Activated CD4-positive, alpha-beta T cell treated with anti-CD3 and anti-CD28 coated beads, Interleukin-2, amount 50 U/mL, for 1 hour (primary cell): Measurements from ENCODE around the gene LCAT.
"Not testable (repeated sequence)": the region's sequence is repeated elsewhere in the genome, so short reads cannot be mapped to it uniquely, and the experiment has no call there.

Experiments
- DNase-seq: peaks from one replicate; pipeline ENCODE4 v3.0.0-alpha.2; 2020

The LCAT gene, protein sequence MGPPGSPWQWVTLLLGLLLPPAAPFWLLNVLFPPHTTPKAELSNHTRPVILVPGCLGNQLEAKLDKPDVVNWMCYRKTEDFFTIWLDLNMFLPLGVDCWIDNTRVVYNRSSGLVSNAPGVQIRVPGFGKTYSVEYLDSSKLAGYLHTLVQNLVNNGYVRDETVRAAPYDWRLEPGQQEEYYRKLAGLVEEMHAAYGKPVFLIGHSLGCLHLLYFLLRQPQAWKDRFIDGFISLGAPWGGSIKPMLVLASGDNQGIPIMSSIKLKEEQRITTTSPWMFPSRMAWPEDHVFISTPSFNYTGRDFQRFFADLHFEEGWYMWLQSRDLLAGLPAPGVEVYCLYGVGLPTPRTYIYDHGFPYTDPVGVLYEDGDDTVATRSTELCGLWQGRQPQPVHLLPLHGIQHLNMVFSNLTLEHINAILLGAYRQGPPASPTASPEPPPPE

GRCh38 chr16:67943619-67944504 lies at the start of gene LCAT:
TSS of gene LCAT (minus strand) at chr16:67944120. CDS start at chr16:67944101, 19 bp downstream.
- no peak for DNase-seq

DNA sequence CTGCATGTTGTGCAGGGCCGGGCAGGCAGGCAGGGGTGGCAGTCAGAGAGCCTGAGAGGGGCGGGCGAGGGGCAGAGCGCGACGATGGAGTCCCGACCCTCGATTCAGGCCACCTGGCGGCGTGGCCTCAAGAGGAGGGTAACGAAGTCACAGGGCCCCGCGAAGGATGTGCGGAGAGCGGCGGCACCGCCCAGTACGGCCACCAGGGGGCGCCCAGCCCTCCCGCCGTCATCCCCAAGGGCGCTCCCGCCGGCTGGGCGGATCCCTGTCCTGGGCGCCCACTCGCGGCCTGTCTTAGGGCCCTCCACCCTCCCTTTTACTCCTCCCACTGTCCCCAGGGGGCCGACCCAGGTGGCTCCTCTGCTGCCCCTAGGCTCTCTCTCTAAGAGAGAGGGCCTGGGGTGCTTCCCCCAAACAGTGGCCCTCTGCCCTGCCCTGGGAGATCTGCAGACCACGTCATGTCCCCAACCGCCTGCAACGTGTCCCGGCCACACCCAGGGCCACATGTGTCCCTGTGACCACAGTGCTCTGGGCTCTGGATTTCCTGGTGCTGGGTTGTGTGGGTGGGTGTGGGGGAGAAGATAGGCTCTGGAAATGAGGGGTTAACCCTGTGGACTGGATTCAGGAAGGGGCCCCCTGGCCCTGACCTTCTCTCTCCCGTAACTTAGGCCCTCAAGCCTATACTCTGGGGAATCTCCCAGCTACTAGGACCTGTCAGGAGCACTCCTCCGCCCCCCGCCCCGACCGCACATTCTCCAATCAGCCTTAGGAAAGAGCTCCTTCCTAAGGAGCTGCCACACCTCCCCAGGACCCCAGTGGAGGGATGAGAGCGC lies 49.5 kb upstream of the LCAT start:
- DNase-seq = peak; percentile 76

DNA sequence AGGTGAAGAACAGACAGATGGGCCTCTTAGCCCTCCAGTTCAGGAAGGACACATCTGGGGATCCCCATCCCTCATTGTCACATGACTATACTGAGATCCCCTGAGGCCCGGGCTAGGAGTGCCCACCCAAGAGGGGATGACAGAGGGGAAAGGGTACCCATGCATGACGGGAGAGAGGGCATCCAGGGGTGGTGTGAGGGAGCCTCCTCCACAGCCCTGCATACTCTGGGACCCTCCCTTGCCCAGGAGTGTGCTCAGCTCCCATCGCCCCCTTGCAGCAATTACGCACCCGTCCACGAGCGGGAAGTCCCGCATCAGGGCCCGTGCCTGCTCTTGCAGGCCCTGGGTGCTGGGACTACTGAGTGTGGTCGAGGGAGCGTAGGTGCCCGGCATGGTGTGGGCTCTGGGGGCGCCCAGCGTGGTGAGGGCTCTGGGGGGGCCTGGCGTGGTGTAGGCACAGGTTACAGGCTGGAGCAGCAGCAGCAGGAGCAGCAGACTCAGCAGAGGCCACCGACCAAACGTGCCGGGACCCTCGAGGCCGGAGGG lies 48.8 kb upstream of the LCAT start:
- no peak for DNase-seq

- no peak for DNase-seq
These were observed 46.1 kb upstream of the LCAT start for GRCh38 chr16:67990018-67990386.

- no peak for DNase-seq
These were observed 45.5 kb upstream of the LCAT start for GRCh38 chr16:67989322-67990017.

- DNase-seq = no peak
These were observed 44.8 kb upstream of the LCAT start for GRCh38 chr16:67988675-67989074.

DNA sequence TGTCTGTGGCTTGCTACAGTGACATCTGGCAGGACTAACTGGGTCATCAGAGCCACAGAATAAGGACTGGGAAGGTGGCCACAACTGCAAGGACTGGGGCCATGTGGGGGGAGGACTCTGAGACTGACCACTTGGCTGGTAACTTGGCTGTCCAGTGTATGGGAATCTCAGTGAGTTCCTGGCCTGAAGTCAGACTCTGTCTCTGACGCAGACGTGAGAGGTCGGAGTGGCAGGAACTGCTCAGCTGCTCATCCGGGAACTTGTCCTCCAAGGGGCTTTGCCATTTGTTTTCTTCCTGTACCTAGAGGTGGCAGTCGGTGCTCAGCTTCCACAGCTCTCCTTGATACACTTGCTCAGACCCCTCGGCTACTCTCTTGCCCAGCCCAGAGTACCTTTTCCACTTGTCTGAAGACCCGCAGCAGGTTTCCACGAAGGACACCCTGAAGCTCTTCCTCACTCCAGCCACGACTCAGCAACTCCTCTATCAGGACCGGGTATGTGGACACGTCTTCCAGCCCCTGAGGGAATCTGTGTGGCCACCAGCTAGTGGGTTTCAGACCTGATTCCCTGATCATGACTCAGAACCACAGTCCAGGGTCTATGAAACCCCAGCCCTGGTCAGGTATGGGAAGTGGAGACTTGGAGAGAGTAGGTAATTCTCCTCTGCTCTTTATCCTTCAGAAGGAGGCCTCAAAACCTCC lies 43.7 kb upstream of the LCAT start:
- DNase-seq = no peak

DNA sequence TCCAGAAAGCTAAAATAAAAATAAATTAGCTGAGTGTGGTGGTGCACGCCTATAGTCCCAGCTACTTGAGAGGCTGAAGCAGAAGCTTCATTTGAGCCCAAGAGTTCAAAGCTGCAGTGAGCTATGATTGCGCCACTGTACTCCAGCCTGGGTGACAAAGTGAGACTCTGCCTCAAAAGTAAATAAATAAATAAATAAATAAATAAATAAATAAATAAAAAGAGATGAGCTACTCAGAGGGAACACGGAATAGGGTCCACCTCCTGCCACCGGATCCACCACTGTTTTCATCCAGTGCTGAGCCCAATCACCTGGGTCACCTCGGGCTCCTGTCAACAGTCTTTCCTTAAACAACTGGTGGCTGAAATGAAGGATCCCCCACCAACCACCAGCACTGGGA lies 43.0 kb upstream of the LCAT start:
- DNase-seq = no peak

DNA sequence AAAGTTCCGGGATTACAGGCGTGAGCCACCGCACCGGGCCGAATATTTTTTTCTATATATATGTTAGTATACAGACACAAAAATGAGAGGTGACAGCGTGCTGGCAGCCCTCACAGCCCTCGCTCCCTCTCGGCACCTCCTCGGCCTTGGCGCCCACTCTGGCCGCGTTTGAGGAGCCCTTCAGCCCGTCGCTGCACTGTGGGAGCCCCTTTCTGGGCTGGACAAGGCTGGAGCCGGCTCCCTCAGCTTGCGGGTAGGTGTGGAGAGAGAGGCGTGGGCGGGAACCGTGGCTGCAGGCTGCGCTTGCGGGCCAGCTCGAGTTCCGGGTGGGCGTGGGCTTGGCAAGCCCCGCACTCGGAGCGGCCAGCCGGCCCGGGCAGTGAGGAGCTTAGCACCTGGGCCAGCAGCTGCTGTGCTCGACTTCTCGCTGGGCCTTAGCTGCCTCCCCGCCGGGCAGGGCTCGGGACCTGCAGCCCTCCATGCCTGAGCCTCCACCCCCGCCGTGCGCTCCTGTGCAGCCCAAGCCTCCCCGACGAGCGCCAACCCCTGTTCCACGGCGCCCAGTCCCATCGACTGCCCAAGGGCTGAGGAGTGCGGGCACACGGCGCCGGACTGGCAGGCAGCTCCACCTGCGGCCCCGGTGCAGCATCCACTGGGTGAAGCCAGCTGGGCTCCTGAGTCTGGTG lies 38.2 kb upstream of the LCAT start:
- DNase-seq = no peak

DNA sequence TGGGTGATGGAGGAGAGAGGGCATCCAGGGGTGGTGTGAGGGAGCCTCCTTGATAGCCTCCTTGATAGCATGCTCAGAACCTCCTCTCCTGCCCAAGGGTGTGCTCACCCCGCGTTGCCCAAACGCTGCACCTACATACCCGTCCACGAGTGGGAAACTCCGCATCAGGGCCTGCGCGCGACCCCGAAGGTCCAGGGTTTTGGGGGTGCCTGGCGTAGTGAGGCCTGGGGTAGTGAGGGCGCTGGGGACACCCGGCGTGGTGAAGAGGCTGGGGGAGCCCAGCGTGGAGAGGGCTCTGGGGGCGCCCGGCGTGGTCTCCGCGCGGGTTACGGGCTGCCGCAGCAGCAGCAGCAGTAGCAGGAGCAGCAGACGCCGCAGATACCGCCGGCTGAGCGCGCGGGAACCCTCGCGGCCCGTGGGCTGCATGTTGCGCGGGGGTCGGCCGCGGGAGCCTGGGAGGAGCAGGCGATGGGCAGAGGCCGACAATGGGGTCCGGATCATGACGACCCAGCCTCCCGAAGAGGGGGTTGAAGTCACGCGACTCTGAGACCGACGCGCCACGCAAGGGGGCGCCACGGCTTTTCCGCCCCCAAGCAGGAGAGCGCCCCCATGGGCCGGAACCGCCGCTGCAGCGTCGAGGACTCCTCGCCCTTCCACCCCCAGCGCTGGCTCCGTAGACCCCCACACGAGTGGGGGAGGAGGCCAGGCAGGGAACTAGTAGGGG lies 36.2 kb upstream of the LCAT start, which contains the start of gene DPEP3:
Gene DPEP3 (minus strand): TSS at position 545 of the 724 bp plus-strand sequence. CDS start 119 bp downstream, at position 426.
- DNase-seq = no peak

DNA sequence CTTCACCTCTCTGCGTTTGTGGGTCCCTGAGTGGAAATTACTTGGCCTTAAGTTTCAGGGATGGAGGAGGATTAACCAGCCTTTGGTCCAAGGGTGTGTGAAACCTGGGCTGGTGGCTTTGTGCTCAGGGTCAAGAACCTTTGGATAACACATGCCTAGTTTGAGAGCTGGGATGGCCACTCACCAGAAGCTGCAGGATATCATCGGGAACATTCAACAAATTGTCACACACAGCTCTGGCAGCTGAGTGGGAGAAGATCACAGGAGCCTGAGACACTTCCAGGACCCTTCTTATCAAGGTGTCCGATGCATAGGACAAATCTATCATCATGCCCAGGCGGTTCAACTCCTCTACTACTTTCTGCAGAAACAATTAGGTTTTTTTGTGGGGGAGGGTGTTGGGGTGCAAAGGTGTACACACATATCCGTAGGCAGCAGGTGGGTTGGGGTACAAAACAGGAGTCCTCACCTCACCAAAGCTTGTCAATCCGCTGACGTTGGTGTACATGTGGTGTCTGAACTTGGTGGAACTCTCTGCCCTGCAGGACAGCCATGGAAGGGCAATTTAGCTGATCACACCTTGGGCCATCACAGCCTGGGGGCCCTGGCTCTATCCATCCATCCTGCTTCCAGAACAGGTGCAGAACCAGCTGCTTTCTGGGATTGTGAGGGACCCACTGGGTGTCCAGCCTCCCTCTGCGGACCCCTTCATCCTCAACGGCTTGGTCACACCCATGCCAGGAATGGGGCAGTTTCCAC lies 33.7 kb upstream of the LCAT start:
- DNase-seq = no peak

- no peak for DNase-seq
These were observed 33.1 kb upstream of the LCAT start for GRCh38 chr16:67977005-67977404.

DNA sequence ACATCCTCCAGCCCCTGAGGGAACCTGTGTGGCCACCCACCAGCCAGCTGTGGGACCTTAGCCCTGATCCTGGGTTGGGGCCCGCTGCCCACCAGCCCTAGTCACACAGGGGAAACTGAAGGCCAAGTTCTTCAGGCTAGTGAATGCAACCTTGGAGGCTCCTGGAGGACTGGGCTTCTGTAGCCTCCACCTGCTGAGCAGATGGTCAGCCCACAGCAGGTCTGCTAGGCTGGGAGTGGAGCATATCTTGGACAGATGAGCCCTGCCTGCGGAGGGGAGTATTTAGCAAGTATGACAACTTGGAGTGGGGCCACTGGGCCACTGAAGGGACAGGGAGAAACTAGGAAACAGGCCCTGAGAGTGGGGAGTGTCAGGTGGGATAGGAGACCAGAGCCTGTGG lies 32.3 kb upstream of the LCAT start:
- DNase-seq = no peak

GRCh38 chr16:67975321-67976105 lies 31.6 kb upstream of the LCAT start:
- no peak for DNase-seq

DNA sequence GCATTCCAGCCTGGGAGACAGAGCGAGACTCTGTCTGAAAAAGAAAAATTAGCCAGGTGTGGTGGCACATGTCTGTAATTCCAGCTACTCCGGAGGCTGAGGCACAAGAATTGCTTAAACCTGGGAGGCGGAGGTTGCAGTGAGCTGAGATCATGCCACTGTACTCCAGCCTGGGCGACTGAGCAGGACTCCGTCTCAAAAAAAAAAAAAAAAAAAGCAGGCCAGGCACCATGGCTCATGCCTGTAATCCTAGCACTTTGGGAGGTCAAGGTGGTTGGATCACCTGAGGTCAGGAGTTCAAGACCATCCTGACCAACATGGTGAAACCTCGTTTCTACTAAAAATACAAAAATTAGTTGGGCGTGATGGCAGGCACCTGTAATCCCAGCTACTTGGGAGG lies 28.4 kb upstream of the LCAT start:
- DNase-seq = not testable (repeated sequence)

- DNase-seq = no peak
These were observed 27.2 kb upstream of the LCAT start for GRCh38 chr16:67971111-67971510.

- no peak for DNase-seq
These were observed 25.5 kb upstream of the LCAT start for GRCh38 chr16:67969254-67970039.
